ENCODE data around the gene MAD1L1. TPM values are rescaled to one million over a fixed set of nuclear protein-coding genes. Genes with fewer than 3 reads are reported as not detected.

The MAD1L1 gene
- total RNA-seq, 4 donors from 2014 or later = 8.0 to 52.7 (median 26.7) TPM

DNA sequence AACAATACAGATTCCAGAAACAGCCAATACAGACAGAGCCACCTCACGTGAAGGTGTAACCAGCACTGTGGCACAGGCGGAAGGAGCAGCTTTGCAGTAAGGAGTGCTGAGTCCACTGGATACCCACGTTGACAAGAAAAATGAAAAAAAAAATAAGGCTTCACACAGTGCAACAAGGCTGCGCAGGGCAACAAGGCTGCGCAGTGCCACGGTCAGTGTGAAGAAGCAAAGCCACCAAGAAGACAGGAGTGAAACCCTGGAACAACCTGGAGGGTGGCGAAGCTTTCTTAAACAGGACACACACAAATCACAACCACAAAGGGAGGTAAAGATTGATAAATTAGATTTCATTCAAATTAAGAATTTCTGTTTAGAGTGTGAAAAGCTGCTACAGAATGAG is 204.0 kb downstream of the MAD1L1 start:
- Histone ChIP-seq H3K9me3 (peaks cover 20 to 22% of the 10 kb centered on the region in 2 donors), H3K4me3 (no peak overlapping the region), H3K27me3 (no peaks in the 10 kb centered on the region), H3K36me3 (no peaks in the 10 kb centered on the region), H3K27ac (no peak overlapping the region), H3K4me1 (peaks cover 0 to 2% (median 0%) of the 10 kb centered on the region in 4 donors)
- DNase-seq = no peak
- TF ChIP-seq EP300 (IDR thresholded peaks at IDR 0.05; ENCODE audit: low read depth) (no peak), POLR2AphosphoS5 (IDR thresholded peaks at IDR 0.05) (no peak)
- TF ChIP-seq, protein P1, sequence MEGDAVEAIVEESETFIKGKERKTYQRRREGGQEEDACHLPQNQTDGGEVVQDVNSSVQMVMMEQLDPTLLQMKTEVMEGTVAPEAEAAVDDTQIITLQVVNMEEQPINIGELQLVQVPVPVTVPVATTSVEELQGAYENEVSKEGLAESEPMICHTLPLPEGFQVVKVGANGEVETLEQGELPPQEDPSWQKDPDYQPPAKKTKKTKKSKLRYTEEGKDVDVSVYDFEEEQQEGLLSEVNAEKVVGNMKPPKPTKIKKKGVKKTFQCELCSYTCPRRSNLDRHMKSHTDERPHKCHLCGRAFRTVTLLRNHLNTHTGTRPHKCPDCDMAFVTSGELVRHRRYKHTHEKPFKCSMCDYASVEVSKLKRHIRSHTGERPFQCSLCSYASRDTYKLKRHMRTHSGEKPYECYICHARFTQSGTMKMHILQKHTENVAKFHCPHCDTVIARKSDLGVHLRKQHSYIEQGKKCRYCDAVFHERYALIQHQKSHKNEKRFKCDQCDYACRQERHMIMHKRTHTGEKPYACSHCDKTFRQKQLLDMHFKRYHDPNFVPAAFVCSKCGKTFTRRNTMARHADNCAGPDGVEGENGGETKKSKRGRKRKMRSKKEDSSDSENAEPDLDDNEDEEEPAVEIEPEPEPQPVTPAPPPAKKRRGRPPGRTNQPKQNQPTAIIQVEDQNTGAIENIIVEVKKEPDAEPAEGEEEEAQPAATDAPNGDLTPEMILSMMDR (IDR thresholded peaks at IDR 0.05) = no peak
- intact Hi-C loops (cut with DNase I; ENCODE audit: low total_unique reads) (no loop called here), in situ Hi-C loops (cut with MboI; ENCODE audit: low pct_ligation_motif_present in 1 of 4, low pct_unique_long_range_greater_than_20kb in 1 of 4, low sequenced_read_pairs in 3 of 4) (no loop called here)
- WGBS, 2 donors (ENCODE audit: low coverage in 1 of 2) = 96% methylated on average over 7 of the region's 7 CpGs

DNA sequence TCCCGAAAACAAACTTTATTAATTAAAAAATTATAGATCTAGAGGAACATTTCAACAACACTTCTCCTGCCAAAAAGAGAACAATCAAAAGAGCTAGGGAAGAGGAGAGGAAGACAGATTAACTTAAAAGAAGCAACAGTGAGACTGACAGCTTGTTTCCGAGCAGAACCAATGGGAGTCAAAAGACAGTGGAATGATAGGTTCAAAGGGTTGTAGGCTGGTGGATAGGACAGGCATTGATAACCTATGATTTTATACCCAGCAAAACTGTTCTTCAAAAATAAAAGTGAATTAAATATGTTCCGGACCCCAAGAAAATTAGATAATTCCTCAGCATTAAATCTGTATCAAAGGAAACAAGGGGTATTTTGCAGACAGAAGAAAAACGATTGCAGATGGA is 207.6 kb downstream of the MAD1L1 start:
- Histone ChIP-seq H3K36me3 (no peaks in the 10 kb centered on the region), H3K4me3 (no peak overlapping the region), H3K9me3 (peaks cover 20 to 22% of the 10 kb centered on the region in 2 donors), H3K4me1 (peaks cover 0 to 3% (median 0%) of the 10 kb centered on the region in 4 donors), H3K27me3 (no peaks in the 10 kb centered on the region), H3K27ac (no peak overlapping the region)
- in situ Hi-C loops (cut with MboI; ENCODE audit: low pct_ligation_motif_present in 1 of 4, low pct_unique_long_range_greater_than_20kb in 1 of 4, low sequenced_read_pairs in 3 of 4) = no loop called here
- TF ChIP-seq, protein P1 (IDR thresholded peaks at IDR 0.05) = no peak
- no peak for TF ChIP-seq POLR2AphosphoS5 (IDR thresholded peaks at IDR 0.05)
- no peak for DNase-seq
- WGBS, 2 donors (ENCODE audit: low coverage in 1 of 2) = 96 to 100% methylated on average over 4 of the region's 4 CpGs
- intact Hi-C loops (cut with DNase I; ENCODE audit: low total_unique reads) = no loop called here

DNA sequence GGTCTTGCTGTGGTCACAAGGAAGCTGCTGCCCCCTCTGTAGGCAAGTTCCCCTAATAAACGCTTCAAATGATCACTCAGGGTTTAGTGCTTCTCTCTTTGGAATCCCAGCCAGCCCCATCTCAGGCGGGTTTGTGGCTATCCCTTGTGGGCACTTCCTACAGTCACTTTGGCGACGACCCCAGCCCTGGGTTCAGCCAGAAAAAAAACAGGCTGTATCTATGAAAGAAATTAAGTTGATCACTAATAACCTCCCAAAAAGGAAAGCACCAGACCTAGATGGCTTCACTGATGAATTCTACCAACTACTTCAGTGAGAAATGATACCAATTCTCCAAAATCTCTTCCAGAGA is 208.2 kb downstream of the MAD1L1 start:
- H3K27ac ChIP-seq = no peak overlapping the region

DNA sequence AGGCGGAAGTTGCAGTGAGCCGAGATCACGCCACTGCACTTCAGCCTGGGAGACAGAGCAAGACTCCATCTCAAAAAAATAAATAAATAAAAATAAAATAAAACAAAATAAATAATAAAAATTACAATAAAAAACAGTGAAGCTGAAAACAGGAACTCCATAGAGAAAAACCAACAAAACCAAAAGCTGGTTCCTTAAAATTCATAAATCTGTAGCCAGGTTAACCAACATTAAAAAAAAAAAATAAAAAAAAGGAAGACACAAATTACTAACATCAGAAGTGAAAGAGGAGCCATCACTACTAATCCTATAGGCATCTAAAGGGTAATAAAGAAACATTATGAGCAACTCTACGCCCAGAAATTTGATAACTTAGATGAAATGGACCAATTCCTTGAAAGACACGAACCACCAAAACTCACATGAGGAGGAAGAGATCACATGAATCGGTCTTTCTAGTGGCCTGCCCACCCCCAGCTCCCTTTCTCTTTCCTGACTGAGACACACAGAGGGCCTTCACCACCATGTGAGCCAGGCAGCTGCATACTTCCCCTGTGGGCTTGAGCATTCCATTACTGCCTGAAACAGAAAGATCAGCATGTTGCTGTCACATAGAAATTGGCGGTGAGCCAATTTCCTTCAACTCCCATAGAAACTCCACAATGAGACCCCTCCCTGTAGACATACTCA is 208.7 kb downstream of the MAD1L1 start:
- in situ Hi-C loops (cut with MboI; ENCODE audit: low pct_ligation_motif_present in 1 of 4, low pct_unique_long_range_greater_than_20kb in 1 of 4, low sequenced_read_pairs in 3 of 4) = no loop called here
- peaks cover 0 to 7% (median 0%) of the 10 kb centered on the region in 4 donors for H3K4me1 ChIP-seq
- no peak for DNase-seq
- H3K4me3 ChIP-seq = no peak overlapping the region
- H3K36me3 ChIP-seq = no peaks in the 10 kb centered on the region
- 80 to 89% methylated on average over 5 to 7 of the region's 7 CpGs for WGBS, 2 donors (ENCODE audit: low coverage in 1 of 2)
- TF ChIP-seq POLR2A (IDR thresholded peaks at IDR 0.05) (no peak), EP300 (IDR thresholded peaks at IDR 0.05; ENCODE audit: low read depth) (no peak)
- intact Hi-C loops (cut with DNase I; ENCODE audit: low total_unique reads) = no loop called here
- H3K9me3 ChIP-seq = peaks cover 20 to 22% of the 10 kb centered on the region in 2 donors
- H3K27me3 ChIP-seq = no peaks in the 10 kb centered on the region
- H3K27ac ChIP-seq = no peak overlapping the region

More for the DNA sequence above, 208.2 kb downstream of the MAD1L1 start:
- intact Hi-C loops (cut with DNase I; ENCODE audit: low total_unique reads) (no loop called here), in situ Hi-C loops (cut with MboI; ENCODE audit: low pct_ligation_motif_present in 1 of 4, low pct_unique_long_range_greater_than_20kb in 1 of 4, low sequenced_read_pairs in 3 of 4) (no loop called here)
- H3K9me3 ChIP-seq = peaks cover 20 to 22% of the 10 kb centered on the region in 2 donors
- TF ChIP-seq EP300 (IDR thresholded peaks at IDR 0.05; ENCODE audit: low read depth) (no peak), POLR2A (IDR thresholded peaks at IDR 0.05) (no peak), POLR2AphosphoS5 (IDR thresholded peaks at IDR 0.05) (no peak)
- TF ChIP-seq, protein P1 (IDR thresholded peaks at IDR 0.05) = no peak
- H3K36me3 ChIP-seq = no peaks in the 10 kb centered on the region
- WGBS, 2 donors (ENCODE audit: low coverage in 1 of 2) = 92 to 100% methylated on average over 3 to 4 of the region's 4 CpGs
- H3K27me3 ChIP-seq = no peaks in the 10 kb centered on the region
- peaks cover 0 to 5% (median 0%) of the 10 kb centered on the region in 4 donors for H3K4me1 ChIP-seq
- DNase-seq = no peak
- no peak overlapping the region for H3K4me3 ChIP-seq
